Measurements from ENCODE around the gene SENP6. TPM values are rescaled to one million over a fixed set of nuclear protein-coding genes. Genes with fewer than 3 reads are reported as not detected.

The SENP6 gene, protein sequence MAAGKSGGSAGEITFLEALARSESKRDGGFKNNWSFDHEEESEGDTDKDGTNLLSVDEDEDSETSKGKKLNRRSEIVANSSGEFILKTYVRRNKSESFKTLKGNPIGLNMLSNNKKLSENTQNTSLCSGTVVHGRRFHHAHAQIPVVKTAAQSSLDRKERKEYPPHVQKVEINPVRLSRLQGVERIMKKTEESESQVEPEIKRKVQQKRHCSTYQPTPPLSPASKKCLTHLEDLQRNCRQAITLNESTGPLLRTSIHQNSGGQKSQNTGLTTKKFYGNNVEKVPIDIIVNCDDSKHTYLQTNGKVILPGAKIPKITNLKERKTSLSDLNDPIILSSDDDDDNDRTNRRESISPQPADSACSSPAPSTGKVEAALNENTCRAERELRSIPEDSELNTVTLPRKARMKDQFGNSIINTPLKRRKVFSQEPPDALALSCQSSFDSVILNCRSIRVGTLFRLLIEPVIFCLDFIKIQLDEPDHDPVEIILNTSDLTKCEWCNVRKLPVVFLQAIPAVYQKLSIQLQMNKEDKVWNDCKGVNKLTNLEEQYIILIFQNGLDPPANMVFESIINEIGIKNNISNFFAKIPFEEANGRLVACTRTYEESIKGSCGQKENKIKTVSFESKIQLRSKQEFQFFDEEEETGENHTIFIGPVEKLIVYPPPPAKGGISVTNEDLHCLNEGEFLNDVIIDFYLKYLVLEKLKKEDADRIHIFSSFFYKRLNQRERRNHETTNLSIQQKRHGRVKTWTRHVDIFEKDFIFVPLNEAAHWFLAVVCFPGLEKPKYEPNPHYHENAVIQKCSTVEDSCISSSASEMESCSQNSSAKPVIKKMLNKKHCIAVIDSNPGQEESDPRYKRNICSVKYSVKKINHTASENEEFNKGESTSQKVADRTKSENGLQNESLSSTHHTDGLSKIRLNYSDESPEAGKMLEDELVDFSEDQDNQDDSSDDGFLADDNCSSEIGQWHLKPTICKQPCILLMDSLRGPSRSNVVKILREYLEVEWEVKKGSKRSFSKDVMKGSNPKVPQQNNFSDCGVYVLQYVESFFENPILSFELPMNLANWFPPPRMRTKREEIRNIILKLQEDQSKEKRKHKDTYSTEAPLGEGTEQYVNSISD
- 51.6 TPM for polyA plus RNA-seq (2013, experiment 1 of 2)
- polyA plus RNA-seq (2013, experiment 2 of 2) = 50.6 TPM

- Histone ChIP-seq H3K18ac (ENCODE audit: low read depth in 1 of 2, low read length in 2 of 2) (peak within 1 kb of the TSS; percentile 95 to 100), H3K79me1 (replicated peaks; ENCODE audit: low read length, poor library complexity, severe bottlenecking) (no peaks in the 10 kb centered on the region), H2BK12ac (ENCODE audit: low read length in 2 of 2) (peak within 1 kb of the TSS; percentile 50 to 66), H2AK5ac (ENCODE audit: low read length, severe bottlenecking) (peak within 1 kb of the TSS; percentile 13), H3K4me1 (ENCODE audit: control insufficient read depth, insufficient read depth, low read depth, low read length) (peaks cover 5% of the 10 kb centered on the region), H3K4me3 (ENCODE audit: insufficient read depth in 1 of 2, low read depth in 1 of 2, low read length in 2 of 2) (peak within 1 kb of the TSS; percentile 81 to 91), H4K8ac (ENCODE audit: low read length) (peak within 1 kb of the TSS; percentile 96), H3K9me3 (ENCODE audit: control insufficient read depth, low read length) (no peaks in the 10 kb centered on the region), H3K27ac (ENCODE audit: low read length, poor library complexity, severe bottlenecking) (peak within 1 kb of the TSS; percentile 92), H4K91ac (ENCODE audit: low read length) (peak within 1 kb of the TSS; percentile 99), H2BK5ac (ENCODE audit: low read depth, low read length, poor library complexity, severe bottlenecking) (peak within 1 kb of the TSS; percentile 73), H3K23ac (ENCODE audit: low read length in 2 of 2) (peak within 1 kb of the TSS; percentile 57 to 81), H3K9ac (ENCODE audit: low read length) (peak within 1 kb of the TSS; percentile 100), H2BK120ac (ENCODE audit: low read depth, low read length) (peak within 1 kb of the TSS; percentile 86), H3K4me2 (ENCODE audit: low read length, poor library complexity, severe bottlenecking) (peak within 1 kb of the TSS; percentile 82), H3K36me3 (ENCODE audit: control insufficient read depth in 1 of 2, insufficient read depth in 2 of 2, low read depth in 1 of 2, low read length in 2 of 2) (no peaks in the 10 kb centered on the region), H3K4ac (ENCODE audit: low read depth in 1 of 2, low read length in 2 of 2) (peak within 1 kb of the TSS; percentile 93 to 97), H3K14ac (ENCODE audit: low read length in 2 of 2) (peak within 1 kb of the TSS; percentile 97), H3K27me3 (ENCODE audit: control insufficient read depth in 1 of 2, insufficient read depth in 1 of 2, low read length in 2 of 2) (no peaks in the 10 kb centered on the region), H2BK15ac (ENCODE audit: low read depth, poor library complexity, severe bottlenecking) (peak within 1 kb of the TSS; percentile 94), H2AFZ (ENCODE audit: low read depth, low read length) (peak within 1 kb of the TSS; percentile 95)
- peak; percentile 87 for DNase-seq
- under 1% methylated on average over 53 of the region's 76 CpGs for WGBS
Measured at GRCh38 chr6:75601304-75602245, at the start of gene SENP6. Gene SENP6 (plus strand): TSS chr6:75601880. CDS start chr6:75602525, 645 bp downstream.

- Histone ChIP-seq H3K4ac (ENCODE audit: low read depth in 1 of 2, low read length in 2 of 2) (no peak overlapping the region), H2BK5ac (ENCODE audit: low read depth, low read length, poor library complexity, severe bottlenecking) (no peak overlapping the region), H3K4me3 (ENCODE audit: insufficient read depth in 1 of 2, low read depth in 1 of 2, low read length in 2 of 2) (no peak overlapping the region), H4K8ac (ENCODE audit: low read length) (no peak overlapping the region), H2AFZ (ENCODE audit: low read depth, low read length) (peak overlapping the region; percentile 29), H3K79me1 (replicated peaks; ENCODE audit: low read length, poor library complexity, severe bottlenecking) (no peaks in the 10 kb centered on the region), H3K9me3 (ENCODE audit: control insufficient read depth, low read length) (no peaks in the 10 kb centered on the region), H3K27ac (ENCODE audit: low read length, poor library complexity, severe bottlenecking) (no peak overlapping the region), H3K27me3 (ENCODE audit: control insufficient read depth in 1 of 2, insufficient read depth in 1 of 2, low read length in 2 of 2) (no peaks in the 10 kb centered on the region), H2AK5ac (ENCODE audit: low read length, severe bottlenecking) (no peak overlapping the region), H2BK120ac (ENCODE audit: low read depth, low read length) (no peak overlapping the region), H2BK12ac (ENCODE audit: low read length in 2 of 2) (peak overlapping the region in 1 of 2 experiments; percentile 71), H3K4me2 (ENCODE audit: low read length, poor library complexity, severe bottlenecking) (no peak overlapping the region), H3K18ac (ENCODE audit: low read depth in 1 of 2, low read length in 2 of 2) (no peak overlapping the region), H3K23ac (ENCODE audit: low read length in 2 of 2) (no peak overlapping the region), H3K14ac (ENCODE audit: low read length in 2 of 2) (no peak overlapping the region), H3K36me3 (ENCODE audit: control insufficient read depth in 1 of 2, insufficient read depth in 2 of 2, low read depth in 1 of 2, low read length in 2 of 2) (no peaks in the 10 kb centered on the region), H3K4me1 (ENCODE audit: control insufficient read depth, insufficient read depth, low read depth, low read length) (no peaks in the 10 kb centered on the region), H3K9ac (ENCODE audit: low read length) (no peak overlapping the region), H4K91ac (ENCODE audit: low read length) (no peak overlapping the region), H2BK15ac (ENCODE audit: low read depth, poor library complexity, severe bottlenecking) (no peak overlapping the region)
- DNase-seq = no peak
- WGBS = 72% methylated on average over 5 of the region's 5 CpGs
Measured at GRCh38 chr6:75556240-75556639, 45.4 kb upstream of the SENP6 start.

GRCh38 chr6:75557068-75557467 is 44.6 kb upstream of the SENP6 start:
- H4K8ac ChIP-seq (ENCODE audit: low read length) = no peak overlapping the region
- H3K23ac ChIP-seq (ENCODE audit: low read length in 2 of 2) = no peak overlapping the region
- H3K4me1 ChIP-seq (ENCODE audit: control insufficient read depth, insufficient read depth, low read depth, low read length) = no peaks in the 10 kb centered on the region
- no peaks in the 10 kb centered on the region for H3K9me3 ChIP-seq (ENCODE audit: control insufficient read depth, low read length)
- no peak overlapping the region for H2BK12ac ChIP-seq (ENCODE audit: low read length in 2 of 2)
- no peak overlapping the region for H2BK15ac ChIP-seq (ENCODE audit: low read depth, poor library complexity, severe bottlenecking)
- no peak overlapping the region for H2BK120ac ChIP-seq (ENCODE audit: low read depth, low read length)
- no peak overlapping the region for H2AK5ac ChIP-seq (ENCODE audit: low read length, severe bottlenecking)
- H2BK5ac ChIP-seq (ENCODE audit: low read depth, low read length, poor library complexity, severe bottlenecking) = no peak overlapping the region
- H3K18ac ChIP-seq (ENCODE audit: low read depth in 1 of 2, low read length in 2 of 2) = no peak overlapping the region
- no peak overlapping the region for H3K9ac ChIP-seq (ENCODE audit: low read length)
- no peak overlapping the region for H3K4ac ChIP-seq (ENCODE audit: low read depth in 1 of 2, low read length in 2 of 2)
- H2AFZ ChIP-seq (ENCODE audit: low read depth, low read length) = no peak overlapping the region
- WGBS = no CpG with 5 or more reads among the region's 1 CpG
- H3K4me2 ChIP-seq (ENCODE audit: low read length, poor library complexity, severe bottlenecking) = no peak overlapping the region
- peak; percentile 25 for DNase-seq
- no peak overlapping the region for H4K91ac ChIP-seq (ENCODE audit: low read length)
- no peaks in the 10 kb centered on the region for H3K79me1 ChIP-seq (replicated peaks; ENCODE audit: low read length, poor library complexity, severe bottlenecking)
- H3K14ac ChIP-seq (ENCODE audit: low read length in 2 of 2) = no peak overlapping the region
- H3K4me3 ChIP-seq (ENCODE audit: insufficient read depth in 1 of 2, low read depth in 1 of 2, low read length in 2 of 2) = no peak overlapping the region
- H3K36me3 ChIP-seq (ENCODE audit: control insufficient read depth in 1 of 2, insufficient read depth in 2 of 2, low read depth in 1 of 2, low read length in 2 of 2) = no peaks in the 10 kb centered on the region
- no peak overlapping the region for H3K27ac ChIP-seq (ENCODE audit: low read length, poor library complexity, severe bottlenecking)
- H3K27me3 ChIP-seq (ENCODE audit: control insufficient read depth in 1 of 2, insufficient read depth in 1 of 2, low read length in 2 of 2) = no peaks in the 10 kb centered on the region
